Measurements from ENCODE around the gene MARS1. TPM values are rescaled to one million over a fixed set of nuclear protein-coding genes. Genes with fewer than 3 reads are reported as not detected.
A peak's percentile ranks its signal among the peaks of the same experiment; 100 is the strongest.
"Not testable (repeated sequence)": the region's sequence is repeated elsewhere in the genome, so short reads cannot be mapped to it uniquely, and the experiment has no call there.

Gene MARS1
- polyA plus RNA-seq (ENCODE audit: insufficient read length in 3 of 3), result 100 to 1,000 TPM; 108 to 110 (median 109) TPM

GRCh38 chr12:57487597-57488401 is at the start of gene MARS1:
Gene MARS1 (plus strand): TSS chr12:57488068. CDS start chr12:57488091, 23 bp downstream.
- DNase-seq (ENCODE audit: low read depth in 3 of 3, low spot score in 2 of 3), result peak; percentile 89 to 92 (median 91)

GRCh38 chr12:57438400-57438799 is 49.5 kb upstream of the MARS1 start:
- no peak for DNase-seq (ENCODE audit: low read depth in 3 of 3, low spot score in 2 of 3)

GRCh38 chr12:57439762-57440266 is 48.1 kb upstream of the MARS1 start:
- DNase-seq (ENCODE audit: low read depth in 3 of 3, low spot score in 2 of 3), result no peak

GRCh38 chr12:57441393-57441792 is 46.5 kb upstream of the MARS1 start:
- not testable (repeated sequence) for DNase-seq (ENCODE audit: low read depth in 3 of 3, low spot score in 2 of 3)

- no peak for DNase-seq (ENCODE audit: low read depth in 3 of 3, low spot score in 2 of 3)
Observed at GRCh38 chr12:57441846-57442427, 45.9 kb upstream of the MARS1 start.

- DNase-seq (ENCODE audit: low read depth in 3 of 3, low spot score in 2 of 3), result not testable (repeated sequence)
Observed at GRCh38 chr12:57444337-57444736, 43.5 kb upstream of the MARS1 start.

GRCh38 chr12:57444744-57445143 is 43.1 kb upstream of the MARS1 start:
- no peak for DNase-seq (ENCODE audit: low read depth in 3 of 3, low spot score in 2 of 3)

- no peak for DNase-seq (ENCODE audit: low read depth in 3 of 3, low spot score in 2 of 3)
Observed at GRCh38 chr12:57446292-57446960, 41.4 kb upstream of the MARS1 start.

- DNase-seq (ENCODE audit: low read depth in 3 of 3, low spot score in 2 of 3), result no peak
Observed at GRCh38 chr12:57448669-57449068, 39.2 kb upstream of the MARS1 start.

- no peak for DNase-seq (ENCODE audit: low read depth in 3 of 3, low spot score in 2 of 3)
Observed at GRCh38 chr12:57449375-57449774, 38.5 kb upstream of the MARS1 start.

GRCh38 chr12:57450057-57450456 is 37.8 kb upstream of the MARS1 start:
- no peak for DNase-seq (ENCODE audit: low read depth in 3 of 3, low spot score in 2 of 3)

- no peak for DNase-seq (ENCODE audit: low read depth in 3 of 3, low spot score in 2 of 3)
Observed at GRCh38 chr12:57451233-57451778, 36.6 kb upstream of the MARS1 start.

GRCh38 chr12:57452181-57452936 is 35.5 kb upstream of the MARS1 start:
- DNase-seq (ENCODE audit: low read depth in 3 of 3, low spot score in 2 of 3), result no peak

- no peak for DNase-seq (ENCODE audit: low read depth in 3 of 3, low spot score in 2 of 3)
Observed at GRCh38 chr12:57452937-57453509, 34.8 kb upstream of the MARS1 start.

GRCh38 chr12:57454213-57454565 is 33.7 kb upstream of the MARS1 start:
- DNase-seq (ENCODE audit: low read depth in 3 of 3, low spot score in 2 of 3), result no peak

- DNase-seq (ENCODE audit: low read depth in 3 of 3, low spot score in 2 of 3), result no peak
Observed at GRCh38 chr12:57454566-57455373, 33.1 kb upstream of the MARS1 start, which contains the start of gene INHBE. Gene INHBE (plus strand): TSS chr12:57455307. CDS start chr12:57455537, 230 bp downstream.

- no peak for DNase-seq (ENCODE audit: low read depth in 3 of 3, low spot score in 2 of 3)
Observed at GRCh38 chr12:57455374-57456144, 32.3 kb upstream of the MARS1 start.

GRCh38 chr12:57456145-57456700 is 31.6 kb upstream of the MARS1 start:
- DNase-seq (ENCODE audit: low read depth in 3 of 3, low spot score in 2 of 3), result no peak

All from right renal cortex interstitium (tissue), 3 donors.